Suprapubic skin (tissue), 3 donors: Measurements from ENCODE around the gene MPP4.

Experiments used
- CTCF ChIP-seq, 2 donors: fragments of 200-600 bp in 1 of 2; fragments of 450-650 bp in 1 of 2; sonication (generic) in 1 of 2; IDR thresholded peaks; one replicate each; pipeline ENCODE4 v1.5.1; 2016 to 2019; ENCODE audit warnings: antibody characterized with exemption in 2 of 2, mild to moderate bottlenecking in 1 of 2, moderate library complexity in 1 of 2
- POLR2AphosphoS5 ChIP-seq, 3 donors: sonication (generic); formaldehyde crosslinking; IDR thresholded peaks; one replicate each; pipeline ENCODE4 v1.6.1; 2017; ENCODE audit warnings: antibody characterized with exemption in 3 of 3

- TF ChIP-seq POLR2AphosphoS5 (IDR thresholded peaks at IDR 0.05): no peak
- no peak for TF ChIP-seq CTCF (IDR thresholded peaks at IDR 0.05)
Measured at GRCh38 chr2:201707753-201708152, 9.3 kb upstream of the MPP4 start.
